ENCODE data around the gene FOXO3.

GRCh38 chr6:108694816-108695215 is 134.1 kb downstream of the FOXO3 start:
- TF ChIP-seq, protein P1, sequence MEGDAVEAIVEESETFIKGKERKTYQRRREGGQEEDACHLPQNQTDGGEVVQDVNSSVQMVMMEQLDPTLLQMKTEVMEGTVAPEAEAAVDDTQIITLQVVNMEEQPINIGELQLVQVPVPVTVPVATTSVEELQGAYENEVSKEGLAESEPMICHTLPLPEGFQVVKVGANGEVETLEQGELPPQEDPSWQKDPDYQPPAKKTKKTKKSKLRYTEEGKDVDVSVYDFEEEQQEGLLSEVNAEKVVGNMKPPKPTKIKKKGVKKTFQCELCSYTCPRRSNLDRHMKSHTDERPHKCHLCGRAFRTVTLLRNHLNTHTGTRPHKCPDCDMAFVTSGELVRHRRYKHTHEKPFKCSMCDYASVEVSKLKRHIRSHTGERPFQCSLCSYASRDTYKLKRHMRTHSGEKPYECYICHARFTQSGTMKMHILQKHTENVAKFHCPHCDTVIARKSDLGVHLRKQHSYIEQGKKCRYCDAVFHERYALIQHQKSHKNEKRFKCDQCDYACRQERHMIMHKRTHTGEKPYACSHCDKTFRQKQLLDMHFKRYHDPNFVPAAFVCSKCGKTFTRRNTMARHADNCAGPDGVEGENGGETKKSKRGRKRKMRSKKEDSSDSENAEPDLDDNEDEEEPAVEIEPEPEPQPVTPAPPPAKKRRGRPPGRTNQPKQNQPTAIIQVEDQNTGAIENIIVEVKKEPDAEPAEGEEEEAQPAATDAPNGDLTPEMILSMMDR (IDR thresholded peaks at IDR 0.05; ENCODE audit: low read depth, low read length) = no peak
- TF ChIP-seq EZH2phosphoT487 (IDR thresholded peaks at IDR 0.05; ENCODE audit: low read depth) = no peak

Measured in OCI-LY3 (cell line).